Panc1 (cell line): Measurements from ENCODE around the gene GOSR1. TPM values are rescaled to one million over a fixed set of nuclear protein-coding genes. Genes with fewer than 3 reads are reported as not detected.
"Not testable (repeated sequence)": the region's sequence is repeated elsewhere in the genome, so short reads cannot be mapped to it uniquely, and the experiment has no call there.

Experiments
- ATAC-seq: fragments of 200-7000 bp; cut with Tn5 transposase; 2 replicates; pipeline ENCODE4 v1.9.1; 2020; ENCODE audit warnings: mild to moderate bottlenecking, moderate library complexity
- BruUV-seq: library from RNA; stranded (reverse); fragments of 400-500 nt; replicated peaks from 2 replicates; lab custom pipeline; 2021; lab: Mats Ljungman, UMichigan
- CTCF ChIA-PET: fragments of 300-600 bp; sonication (Branson Sonifier 250); formaldehyde crosslinking; loops from one replicate; lab custom pipeline; 2022; ENCODE audit warnings: antibody characterized with exemption; lab: Charles Lee
- POLR2A ChIA-PET: fragments of 300-600 bp; sonication (Branson Sonifier 250); formaldehyde crosslinking; loops from one replicate; lab custom pipeline; 2022; ENCODE audit warnings: antibody characterized with exemption; lab: Charles Lee
- DNase-seq: peaks from one replicate; pipeline ENCODE4 v3.0.0-alpha.2; 2010; ENCODE audit warnings: low read depth, low spot score
- H3K27ac ChIP-seq: 2 replicates; pipeline ENCODE4 v1.5.1; 2011; ENCODE audit warnings: mild to moderate bottlenecking, low read length, inconsistent platforms
- H3K27me3 ChIP-seq: fragments of 200-500 bp; sonication (Bioruptor generic); 2 replicates; pipeline ENCODE4 v1.6.0; 2014; ENCODE audit warnings: low read length, inconsistent platforms; ENCODE audit not compliant: control insufficient read depth, insufficient read depth
- H3K36me3 ChIP-seq: fragments of 200-500 bp; sonication (Bioruptor generic); 2 replicates; pipeline ENCODE4 v1.5.1; 2014; ENCODE audit warnings: inconsistent platforms, mild to moderate bottlenecking, low read length, moderate library complexity; ENCODE audit not compliant: control insufficient read depth, insufficient read depth
- H3K4me1 ChIP-seq: 2 replicates; pipeline ENCODE4 v1.5.1; 2011; ENCODE audit warnings: inconsistent platforms, mild to moderate bottlenecking, low read length, moderate library complexity; ENCODE audit not compliant: control insufficient read depth, insufficient read depth
- H3K4me3 ChIP-seq, 2 experiments: 2 replicates each; pipeline ENCODE4 v1.5.1; 2011 to 2012; ENCODE audit warnings: low read depth in 2 of 2, low read length in 2 of 2, mild to moderate bottlenecking in 2 of 2, inconsistent platforms in 1 of 2, moderate library complexity in 1 of 2
- H3K9me3 ChIP-seq: fragments of 200-500 bp; sonication (Bioruptor generic); 2 replicates; pipeline ENCODE4 v1.5.1; 2014; ENCODE audit warnings: low read depth, mild to moderate bottlenecking, inconsistent platforms, low read length, moderate library complexity; ENCODE audit not compliant: control insufficient read depth, insufficient read depth
- CTCF ChIP-seq: fragments of 450-650 bp; IDR thresholded peaks from 2 replicates; pipeline ENCODE4 v1.5.1; 2017; ENCODE audit warnings: mild to moderate bottlenecking
- POLR2AphosphoS5 ChIP-seq: IDR thresholded peaks from 2 replicates; pipeline ENCODE4 v1.6.1; 2012; ENCODE audit warnings: mild to moderate bottlenecking, low read depth, low read length, moderate library complexity
- REST ChIP-seq, 2 experiments: IDR thresholded peaks; 2 replicates each; pipeline ENCODE4 v1.6.1; 2011 to 2012; ENCODE audit warnings: low read depth in 2 of 2, control low read depth in 1 of 2, low read length in 1 of 2, mild to moderate bottlenecking in 1 of 2, moderate library complexity in 1 of 2; ENCODE audit not compliant: insufficient read depth in 1 of 2
- SIN3A ChIP-seq: IDR thresholded peaks from 2 replicates; pipeline ENCODE4 v1.6.1; 2012; ENCODE audit warnings: low read depth, mild to moderate bottlenecking, low read length, moderate library complexity, borderline replicate concordance; ENCODE audit not compliant: insufficient read depth
- TCF7L2 ChIP-seq: IDR thresholded peaks from 2 replicates; pipeline ENCODE4 v1.6.1; 2011; ENCODE audit warnings: mild to moderate bottlenecking, low read depth, low read length, inconsistent platforms
- in situ Hi-C: cut with HindIII; loops from 2 replicates; pipeline ENCODE4 v1.10.0; 2016; ENCODE audit warnings: low sequenced_read_pairs, low pct_unique_long_range_greater_than_20kb
- intact Hi-C: fragments of 100-400 bp; cut with micrococcal nuclease; formaldehyde crosslinking; loops from one replicate; pipeline ENCODE4 v1.10.0; 2022; ENCODE audit not compliant: unreplicated experiment
- total RNA-seq: library from RNA; stranded (reverse); gene quantifications from one replicate; pipeline ENCODE4 v1.2.1, GENCODE V29; 2021; ENCODE audit not compliant: unreplicated experiment

GOSR1 gene
- total RNA-seq, 1 experiment from 2014 or later, result 68.0 TPM

GRCh38 chr17:30454635-30455034 is 22.6 kb upstream of the GOSR1 start:
- no TSS peak for BruUV-seq
- in situ Hi-C loops (no loop called here), intact Hi-C loops (no loop called here)
- ATAC-seq, result no peak
- Histone ChIP-seq H3K4me1 (no peaks in the 10 kb centered on the region), H3K36me3 (no peaks in the 10 kb centered on the region), H3K27ac (no peak overlapping the region), H3K27me3 (no peaks in the 10 kb centered on the region), H3K9me3 (no peaks in the 10 kb centered on the region), H3K4me3 (no peak overlapping the region)
- DNase-seq, result no peak
- ChIA-PET POLR2A (no interaction called here), CTCF (no interaction called here)
- no peak for TF ChIP-seq SIN3A
- TF ChIP-seq POLR2AphosphoS5, result no peak
- no peak for TF ChIP-seq TCF7L2
- TF ChIP-seq REST (IDR thresholded peaks at IDR 0.05; ENCODE audit: insufficient read depth in 1 of 2, low read depth in 2 of 2, low read length in 1 of 2), result no peak
- TF ChIP-seq CTCF, result no peak

GRCh38 chr17:30458371-30458770 is 18.8 kb upstream of the GOSR1 start:
- H3K9me3 ChIP-seq, result no peaks in the 10 kb centered on the region
- POLR2A ChIA-PET, result no interaction called here
- intact Hi-C loops (no loop called here), in situ Hi-C loops (no loop called here)
- no peak overlapping the region for H3K4me3 ChIP-seq
- H3K27me3 ChIP-seq, result no peaks in the 10 kb centered on the region
- TF ChIP-seq POLR2AphosphoS5 (no peak), TCF7L2 (no peak), REST (IDR thresholded peaks at IDR 0.05; ENCODE audit: insufficient read depth in 1 of 2, low read depth in 2 of 2, low read length in 1 of 2) (no peak), SIN3A (no peak), CTCF (no peak)
- ATAC-seq, result no peak
- H3K27ac ChIP-seq, result no peak overlapping the region
- no peak for DNase-seq
- no peaks in the 10 kb centered on the region; the same call in 1 of the 2 replicates for H3K36me3 ChIP-seq
- no peaks in the 10 kb centered on the region for H3K4me1 ChIP-seq
- CTCF ChIA-PET, result no interaction called here
- BruUV-seq, result no TSS peak

GRCh38 chr17:30458797-30459413 is 18.3 kb upstream of the GOSR1 start:
- ATAC-seq, H3K36me3 ChIP-seq, H3K27me3 ChIP-seq, BruUV-seq, H3K4me3 ChIP-seq, POLR2A ChIA-PET, H3K9me3 ChIP-seq, intact Hi-C loops, in situ Hi-C loops, CTCF ChIA-PET, H3K4me1 ChIP-seq, DNase-seq, H3K27ac ChIP-seq: not testable (repeated sequence)
